H1 (cell line): Measurements from ENCODE around the gene CDKN2A. TPM values are rescaled to one million over a fixed set of nuclear protein-coding genes. Genes with fewer than 3 reads are reported as not detected.

Experiments
- CTCF ChIA-PET: fragments of 300-600 bp; sonication (Branson Sonifier 250); formaldehyde crosslinking; loops from one replicate; lab custom pipeline; 2021; ENCODE audit not compliant: partially characterized antibody; lab: Charles Lee
- POLR2A ChIA-PET: fragments of 300-600 bp; sonication (Branson Sonifier 250); formaldehyde crosslinking; loops from one replicate; lab custom pipeline; 2021; ENCODE audit warnings: inconsistent platforms; ENCODE audit not compliant: partially characterized antibody; lab: Charles Lee
- DNase-seq, 2 experiments: peaks; one replicate each; pipeline versions ENCODE4 v3.0.0 to v3.0.0-alpha.2; 2010 to 2022; ENCODE audit warnings: low spot score in 2 of 2, low read depth in 1 of 2, mixed read lengths in 1 of 2
- FAIRE-seq: peaks from 2 replicates; lab custom pipeline; 2011; peaks lifted over from hg19 to GRCh38; lab: Jason Lieb, UNC
- H2AFZ ChIP-seq: 2 replicates; pipeline ENCODE4 v1.8.1; 2012; ENCODE audit warnings: low read length, inconsistent platforms
- H2AK5ac ChIP-seq: 2 replicates; pipeline ENCODE4 v1.6.1; 2013; ENCODE audit warnings: low read depth, low read length
- H2BK120ac ChIP-seq: replicated peaks from 2 replicates; pipeline ENCODE3; 2013; ENCODE audit warnings: low read depth, low read length, inconsistent platforms
- H2BK12ac ChIP-seq: 2 replicates; pipeline ENCODE4 v1.6.1; 2013; ENCODE audit warnings: low read depth, low read length
- H2BK15ac ChIP-seq: 2 replicates; pipeline ENCODE4 v1.6.1; 2013; ENCODE audit warnings: low read length
- H2BK20ac ChIP-seq: 2 replicates; pipeline ENCODE4 v1.6.1; 2013; ENCODE audit warnings: low read length
- H2BK5ac ChIP-seq: 2 replicates; pipeline ENCODE4 v1.6.1; 2013; ENCODE audit warnings: low read depth, low read length
- H3K14ac ChIP-seq: 2 replicates; pipeline ENCODE4 v1.6.1; 2013; ENCODE audit warnings: inconsistent platforms; ENCODE audit not compliant: insufficient read length
- H3K18ac ChIP-seq: 2 replicates; pipeline ENCODE4 v1.6.1; 2013; ENCODE audit warnings: low read length; ENCODE audit errors: extremely low read depth
- H3K23ac ChIP-seq: 2 replicates; pipeline ENCODE4 v1.6.1; 2013; ENCODE audit warnings: inconsistent platforms; ENCODE audit not compliant: insufficient read length
- H3K23me2 ChIP-seq: 2 replicates; pipeline ENCODE4 v1.6.1; 2013; ENCODE audit warnings: low read depth, low read length
- H3K27ac ChIP-seq: 2 replicates; pipeline ENCODE4 v1.6.1; 2011; ENCODE audit warnings: low read depth, low read length, inconsistent platforms
- H3K27me3 ChIP-seq, 4 experiments: replicated peaks in 1 of 4; 1 replicate in 1 of 4; 2 replicates in 3 of 4; pipeline versions ENCODE4 v1.6.1 to v1.8.1; 2011 to 2013; ENCODE audit warnings: low read length in 3 of 4, mild to moderate bottlenecking in 3 of 4, inconsistent platforms in 2 of 4, mixed read lengths in 2 of 4, moderate library complexity in 1 of 4; ENCODE audit not compliant: control insufficient read depth in 3 of 4, insufficient read depth in 3 of 4; ENCODE audit errors: extremely low read depth in 1 of 4
- H3K36me3 ChIP-seq, 4 experiments: 2 replicates each; pipeline versions ENCODE4 v1.6.1 to v1.8.1; 2011 to 2013; ENCODE audit warnings: mild to moderate bottlenecking in 4 of 4, low read length in 3 of 4, moderate library complexity in 2 of 4, control low read depth in 1 of 4, inconsistent platforms in 1 of 4; ENCODE audit not compliant: insufficient read depth in 4 of 4, control insufficient read depth in 2 of 4
- H3K4ac ChIP-seq: replicated peaks from 2 replicates; pipeline ENCODE3; 2013; ENCODE audit warnings: low read length, low read depth, mixed read lengths, inconsistent platforms; ENCODE audit not compliant: insufficient read length
- H3K4me1 ChIP-seq, 4 experiments: replicated peaks in 1 of 4; 1 replicate in 1 of 4; 2 replicates in 3 of 4; pipeline versions ENCODE4 v1.6.1 to v1.8.1; 2011 to 2013; ENCODE audit warnings: low read length in 3 of 4, inconsistent platforms in 2 of 4, mixed read lengths in 1 of 4; ENCODE audit not compliant: insufficient read depth in 4 of 4, control insufficient read depth in 3 of 4
- H3K4me2 ChIP-seq, 2 experiments: 2 replicates each; pipeline versions ENCODE4 v1.6.1 to v1.8.1; 2011 to 2013; ENCODE audit warnings: low read depth in 2 of 2, low read length in 2 of 2, control low read depth in 1 of 2, inconsistent platforms in 1 of 2, mild to moderate bottlenecking in 1 of 2; ENCODE audit not compliant: insufficient read depth in 1 of 2
- H3K4me3 ChIP-seq, 4 experiments: fragments of 200-600, 300-600 bp in 1 of 4; sonication (generic), shearing (Covaris generic), sonication (Bioruptor Twin) in 1 of 4; 2 replicates each; pipeline versions ENCODE4 v1.5.1 to v1.8.1; 2011 to 2016; ENCODE audit warnings: low read length in 4 of 4, low read depth in 3 of 4, control low read depth in 2 of 4, inconsistent platforms in 2 of 4, mild to moderate bottlenecking in 2 of 4, mixed read lengths in 1 of 4, moderate library complexity in 1 of 4; ENCODE audit not compliant: insufficient read depth in 2 of 4; ENCODE audit errors: extremely low read depth in 1 of 4
- H3K56ac ChIP-seq: replicated peaks from 2 replicates; pipeline ENCODE3; 2013; ENCODE audit warnings: low read depth, mild to moderate bottlenecking, mixed read lengths, low read length, inconsistent platforms; ENCODE audit not compliant: insufficient read length
- H3K79me1 ChIP-seq: 2 replicates; pipeline ENCODE4 v1.6.1; 2013; ENCODE audit warnings: low read depth, low read length, control low read depth
- H3K79me2 ChIP-seq, 2 experiments: 2 replicates each; pipeline versions ENCODE4 v1.6.1 to v1.8.1; 2012 to 2013; ENCODE audit warnings: low read length in 2 of 2, mild to moderate bottlenecking in 2 of 2, inconsistent platforms in 1 of 2; ENCODE audit not compliant: insufficient read depth in 2 of 2, control insufficient read depth in 1 of 2
- H3K9ac ChIP-seq, 4 experiments: replicated peaks in 1 of 4; 1 replicate in 1 of 4; 2 replicates in 3 of 4; pipeline versions ENCODE4 v1.6.1 to v1.8.1; 2011 to 2013; ENCODE audit warnings: low read depth in 3 of 4, low read length in 3 of 4, control low read depth in 2 of 4, mild to moderate bottlenecking in 2 of 4, moderate library complexity in 2 of 4, inconsistent platforms in 1 of 4; ENCODE audit errors: extremely low read depth in 1 of 4
- H3K9me3 ChIP-seq, 2 experiments: 2 replicates each; pipeline versions ENCODE4 v1.6.1 to v1.8.1; 2012 to 2013; ENCODE audit warnings: mild to moderate bottlenecking in 2 of 2, moderate library complexity in 2 of 2, control low read depth in 1 of 2, inconsistent platforms in 1 of 2, low read depth in 1 of 2, low read length in 1 of 2, mixed read lengths in 1 of 2; ENCODE audit not compliant: insufficient read depth in 2 of 2
- H4K20me1 ChIP-seq, 2 experiments: replicated peaks in 1 of 2; 2 replicates each; pipeline versions ENCODE3 to v1.8.1; 2011 to 2013; ENCODE audit warnings: inconsistent platforms in 2 of 2, low read length in 2 of 2, mild to moderate bottlenecking in 1 of 2; ENCODE audit not compliant: insufficient read depth in 2 of 2, control insufficient read depth in 1 of 2
- H4K5ac ChIP-seq: 2 replicates; pipeline ENCODE4 v1.6.1; 2013; ENCODE audit warnings: low read length, low read depth, mixed read lengths, inconsistent platforms; ENCODE audit not compliant: insufficient read length
- H4K8ac ChIP-seq: 2 replicates; pipeline ENCODE4 v1.8.0; 2013; ENCODE audit warnings: mild to moderate bottlenecking, moderate library complexity, low read length, inconsistent platforms; ENCODE audit not compliant: insufficient read depth; ENCODE audit errors: extremely low read depth
- H4K91ac ChIP-seq: replicated peaks from 2 replicates; pipeline ENCODE3; 2013; ENCODE audit warnings: low read length, mixed read lengths, inconsistent platforms; ENCODE audit not compliant: insufficient read length
- KDM5A ChIP-seq: fragments of 200-600 bp; IDR thresholded peaks from 2 replicates; pipeline ENCODE4 v1.7.1; 2012; ENCODE audit warnings: mild to moderate bottlenecking, low read length, inconsistent platforms, mixed read lengths
- WGBS, 2 experiments: shearing (Covaris generic) in 1 of 2; methylation state at CpG; one replicate each; pipeline versions ENCODE4 v1.1.6 to v1.1.7; 2013 to 2015; ENCODE audit warnings: low lambda C conversion rate in 2 of 2, mixed read lengths in 2 of 2, inconsistent platforms in 1 of 2, low coverage in 1 of 2, missing lambda C conversion rate in 1 of 2; ENCODE audit not compliant: insufficient replicate concordance in 2 of 2, insufficient coverage in 1 of 2, insufficient read length in 1 of 2; ENCODE audit errors: extremely low coverage in 1 of 2, missing lambda C conversion rate in 1 of 2; 5-methylcytosine and 5-hydroxymethylcytosine counted together
- polyA plus RNA-seq, 7 experiments: library from polyadenylated mRNA; depleted of rRNA in 3 of 7; stranded (reverse) in 5 of 7; unstranded in 2 of 7; fragments of >200 nt in 5 of 7; fragments of 200-250 nt in 2 of 7; gene quantifications; 1 replicate in 5 of 7; 2 replicates in 1 of 7; 4 replicates in 1 of 7; pipeline versions ENCODE4 v1.2.1 to v1.2.3, GENCODE V29; 2011 to 2013; ENCODE audit warnings: missing spikeins in 2 of 7, mixed read lengths in 2 of 7
- total RNA-seq: library from RNA; stranded (reverse); fragmentation: NEBNext Ultra II Directional; extraction: Animal tissue kit (Norgen Biotek cat#: 25700); gene quantifications from 2 replicates; pipeline ENCODE4 v1.2.1, GENCODE V29; 2021

CDKN2A gene
- total and polyA plus RNA-seq, 2 of the 8 experiments (the other 6 are each of a cell fraction or from before 2014, with no cell fraction given): 0.51 to 0.73 TPM

- ChIA-PET POLR2A (no interaction called here), CTCF (interaction anchor here (1.0 to 2.4 kb wide), 5 partner anchors 9 to 136 kb away, joined by 3 to 14 read pairs (median 4); partner anchors contain the start of gene CDKN2B)
- H2BK5ac ChIP-seq: no peak overlapping the region
- H4K8ac ChIP-seq: no peak overlapping the region
- no peak overlapping the region for H3K14ac ChIP-seq
- H4K20me1 ChIP-seq: no peaks in the 10 kb centered on the region
- H3K18ac ChIP-seq: no peak overlapping the region
- no peak overlapping the region for H3K23ac ChIP-seq
- no peak overlapping the region for H3K4me2 ChIP-seq
- no peak overlapping the region for H3K9ac ChIP-seq
- H2BK120ac ChIP-seq: no peak overlapping the region
- no peak for FAIRE-seq
- no peaks in the 10 kb centered on the region for H3K36me3 ChIP-seq
- no peak overlapping the region for H3K4me3 ChIP-seq
- H2AK5ac ChIP-seq: no peak overlapping the region
- H3K4ac ChIP-seq: no peak overlapping the region
- no peaks in the 10 kb centered on the region for H3K4me1 ChIP-seq
- H3K23me2 ChIP-seq: no peaks in the 10 kb centered on the region
- H3K27ac ChIP-seq: no peak overlapping the region
- H2BK15ac ChIP-seq: no peak overlapping the region
- H4K91ac ChIP-seq: no peak overlapping the region
- TF ChIP-seq KDM5A: no peak
- peaks cover 17 to 52% (median 29%) of the 10 kb centered on the region in 4 experiments for H3K27me3 ChIP-seq
- no peaks in the 10 kb centered on the region for H3K79me1 ChIP-seq
- no peak overlapping the region for H2BK20ac ChIP-seq
- DNase-seq: no peak
- 75% methylated on average over 1 of the region's 1 CpG; no CpG with 5 or more reads in 1 of the 2 experiments for WGBS, 2 experiments
- H2BK12ac ChIP-seq: no peak overlapping the region
- H2AFZ ChIP-seq: no peak overlapping the region
- no peak overlapping the region for H3K56ac ChIP-seq
- H3K9me3 ChIP-seq: no peaks in the 10 kb centered on the region
- H4K5ac ChIP-seq: no peak overlapping the region
- H3K79me2 ChIP-seq: no peaks in the 10 kb centered on the region
Observed at GRCh38 chr9:21983561-21983935, 10.6 kb downstream of the CDKN2A start.
